HEK293T (cell line): Measurements from ENCODE around the gene SHF.
"Not testable (repeated sequence)": the region's sequence is repeated elsewhere in the genome, so short reads cannot be mapped to it uniquely, and the experiment has no call there.

ENCODE experiments used
- CTCF ChIA-PET: fragments of 350-600 bp; formaldehyde crosslinking; extraction: SDS; loops from one replicate; lab custom pipeline; 2021; ENCODE audit warnings: antibody characterized with exemption, inconsistent platforms; lab: Yijun Ruan, JAX
- POLR2A ChIA-PET: fragments of 350-600 bp; formaldehyde crosslinking; extraction: SDS; loops from one replicate; lab custom pipeline; 2020; ENCODE audit warnings: antibody characterized with exemption, inconsistent platforms; lab: Yijun Ruan, JAX
- DNase-seq: peaks from one replicate; pipeline ENCODE4 v3.0.0; 2012; ENCODE audit warnings: mixed read lengths; ENCODE audit errors: extremely low spot score
- ARNT ChIP-seq: fragments of 450-650 bp; IDR thresholded peaks from 2 replicates; pipeline ENCODE4 v1.6.1; 2017; ENCODE audit warnings: mild to moderate bottlenecking
- BHLHE40 ChIP-seq: fragments of 450-650 bp; IDR thresholded peaks from 2 replicates; pipeline ENCODE4 v1.6.1; 2016; ENCODE audit warnings: mild to moderate bottlenecking, moderate library complexity, borderline replicate concordance
- CTBP1 ChIP-seq: fragments of 450-650 bp; IDR thresholded peaks from 2 replicates; pipeline ENCODE4 v1.6.1; 2016; ENCODE audit warnings: borderline replicate concordance
- ELF4 ChIP-seq: fragments of 450-650 bp; IDR thresholded peaks from 2 replicates; pipeline ENCODE4 v1.6.1; 2017; ENCODE audit warnings: antibody characterized with exemption
- FOXA1 ChIP-seq: fragments of 450-650 bp; IDR thresholded peaks from 2 replicates; pipeline ENCODE4 v1.6.1; 2016; ENCODE audit warnings: mild to moderate bottlenecking
- FOXM1 ChIP-seq: fragments of 450-650 bp; IDR thresholded peaks from 2 replicates; pipeline ENCODE4 v1.6.1; 2017; ENCODE audit warnings: mild to moderate bottlenecking, borderline replicate concordance
- HDGF ChIP-seq: fragments of 450-650 bp; IDR thresholded peaks from 2 replicates; pipeline ENCODE4 v1.6.1; 2017; ENCODE audit warnings: antibody characterized with exemption, borderline replicate concordance
- L3MBTL2 ChIP-seq: fragments of 450-650 bp; conservative IDR thresholded peaks from 2 replicates; pipeline ENCODE4 v1.6.1; 2016; ENCODE audit warnings: mild to moderate bottlenecking
- LEF1 ChIP-seq: fragments of 450-650 bp; IDR thresholded peaks from 2 replicates; pipeline ENCODE4 v1.6.1; 2017; ENCODE audit warnings: mild to moderate bottlenecking, borderline replicate concordance
- NFRKB ChIP-seq: fragments of 450-650 bp; IDR thresholded peaks from 2 replicates; pipeline ENCODE4 v1.6.1; 2016; ENCODE audit warnings: mild to moderate bottlenecking, moderate library complexity
- SP1 ChIP-seq: fragments of 450-650 bp; IDR thresholded peaks from 2 replicates; pipeline ENCODE4 v1.6.1; 2017
- SUZ12 ChIP-seq: fragments of 450-650 bp; IDR thresholded peaks from 2 replicates; pipeline ENCODE4 v1.6.1; 2016; ENCODE audit warnings: mild to moderate bottlenecking
- TARDBP ChIP-seq: fragments of 450-650 bp; IDR thresholded peaks from 2 replicates; pipeline ENCODE4 v1.6.1; 2016
- ZNF384 ChIP-seq: fragments of 450-650 bp; IDR thresholded peaks from 2 replicates; pipeline ENCODE4 v1.6.1; 2016
- TF ChIP-seq, protein P1 (sequence below): fragments of 450-650 bp; IDR thresholded peaks from 2 replicates; pipeline ENCODE4 v1.6.1; 2016

Gene SHF, protein sequence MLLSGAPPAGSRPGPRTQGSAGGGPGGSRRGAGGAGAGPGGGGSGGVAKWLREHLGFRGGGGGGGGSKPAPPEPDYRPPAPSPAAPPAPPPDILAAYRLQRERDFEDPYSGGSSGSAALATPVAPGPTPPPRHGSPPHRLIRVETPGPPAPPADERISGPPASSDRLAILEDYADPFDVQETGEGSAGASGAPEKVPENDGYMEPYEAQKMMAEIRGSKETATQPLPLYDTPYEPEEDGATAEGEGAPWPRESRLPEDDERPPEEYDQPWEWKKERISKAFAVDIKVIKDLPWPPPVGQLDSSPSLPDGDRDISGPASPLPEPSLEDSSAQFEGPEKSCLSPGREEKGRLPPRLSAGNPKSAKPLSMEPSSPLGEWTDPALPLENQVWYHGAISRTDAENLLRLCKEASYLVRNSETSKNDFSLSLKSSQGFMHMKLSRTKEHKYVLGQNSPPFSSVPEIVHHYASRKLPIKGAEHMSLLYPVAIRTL

GRCh38 chr15:45187894-45188830 is at the start of gene SHF:
SHF (minus strand) TSS chr15:45187966; CDS start chr15:45187951, 15 bp downstream.
- POLR2A ChIA-PET = interaction anchor here (0.6 to 4.2 kb wide), 9 partner anchors 10 to 25 kb away, joined by 3 to 17 read pairs (median 5); no protein-coding TSS in a partner anchor
- TF ChIP-seq, protein P1, sequence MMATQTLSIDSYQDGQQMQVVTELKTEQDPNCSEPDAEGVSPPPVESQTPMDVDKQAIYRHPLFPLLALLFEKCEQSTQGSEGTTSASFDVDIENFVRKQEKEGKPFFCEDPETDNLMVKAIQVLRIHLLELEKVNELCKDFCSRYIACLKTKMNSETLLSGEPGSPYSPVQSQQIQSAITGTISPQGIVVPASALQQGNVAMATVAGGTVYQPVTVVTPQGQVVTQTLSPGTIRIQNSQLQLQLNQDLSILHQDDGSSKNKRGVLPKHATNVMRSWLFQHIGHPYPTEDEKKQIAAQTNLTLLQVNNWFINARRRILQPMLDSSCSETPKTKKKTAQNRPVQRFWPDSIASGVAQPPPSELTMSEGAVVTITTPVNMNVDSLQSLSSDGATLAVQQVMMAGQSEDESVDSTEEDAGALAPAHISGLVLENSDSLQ = no peak
- TF ChIP-seq ELF4 (no peak), TARDBP (no peak), HDGF (no peak), LEF1 (no peak), L3MBTL2 (no peak)
- peak; percentile 70 for DNase-seq
- CTCF ChIA-PET = no interaction called here

- DNase-seq, POLR2A ChIA-PET: not testable (repeated sequence)
- CTCF ChIA-PET = interaction anchor here (1.1 kb wide), 1 partner anchor 19 kb away, joined by 3 read pairs; no protein-coding TSS in a partner anchor
Observed at GRCh38 chr15:45236806-45237205, 49.0 kb upstream of the SHF start.

DNA sequence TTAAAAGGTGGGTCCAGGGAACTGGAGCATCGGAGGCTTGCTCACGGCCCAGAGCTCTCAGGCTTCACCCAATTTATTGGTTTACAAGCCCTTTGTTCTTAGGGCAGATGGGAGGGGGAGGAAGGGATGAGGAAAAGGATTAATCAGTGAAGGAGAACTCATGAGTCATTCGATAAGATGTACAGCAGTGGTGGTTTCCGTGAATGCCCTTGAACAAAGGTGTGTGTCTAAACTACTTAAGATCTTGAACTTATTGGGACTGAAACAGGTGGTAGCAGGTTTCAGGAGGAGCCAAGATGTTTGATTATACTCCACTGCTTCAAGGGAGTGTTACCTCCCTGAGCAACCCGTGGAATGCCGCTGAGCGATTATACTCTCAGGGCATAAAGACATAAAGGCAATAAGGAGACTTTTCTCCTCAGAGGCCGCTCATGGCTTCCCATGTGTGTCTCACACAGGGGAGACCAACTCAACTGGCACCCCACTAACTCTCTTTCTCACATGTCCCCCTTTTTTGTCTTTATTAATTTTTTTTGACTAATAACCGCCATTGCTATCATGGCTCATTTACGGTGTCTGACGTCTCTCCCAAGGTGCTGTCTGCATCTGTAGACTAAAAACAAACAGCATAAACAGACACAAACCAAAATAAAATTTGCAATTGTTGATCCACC is 46.9 kb upstream of the SHF start:
- no peak for TF ChIP-seq NFRKB
- TF ChIP-seq ELF4 = no peak
- TF ChIP-seq BHLHE40 = no peak
- no peak for TF ChIP-seq LEF1
- TF ChIP-seq FOXM1 = no peak
- TF ChIP-seq FOXA1 = no peak
- no peak for TF ChIP-seq ARNT
- TF ChIP-seq, protein P1 = no peak
- TF ChIP-seq TARDBP = no peak
- ChIA-PET POLR2A (no interaction called here), CTCF (interaction anchor here (1.0 kb wide), 1 partner anchor 10 kb away, joined by 4 read pairs; no protein-coding TSS in a partner anchor)
- no peak for DNase-seq

GRCh38 chr15:45231864-45232562 is 44.2 kb upstream of the SHF start:
- ChIA-PET POLR2A (no interaction called here), CTCF (no interaction called here)
- no peak for TF ChIP-seq ELF4
- TF ChIP-seq, protein P1 = no peak
- no peak for DNase-seq

GRCh38 chr15:45231132-45231531 is 43.4 kb upstream of the SHF start:
- ChIA-PET POLR2A (no interaction called here), CTCF (no interaction called here)
- DNase-seq = no peak
- TF ChIP-seq SP1 (no peak), CTBP1 (no peak), BHLHE40 (no peak), ELF4 (no peak), NFRKB (no peak), LEF1 (no peak), TARDBP (no peak)

DNA sequence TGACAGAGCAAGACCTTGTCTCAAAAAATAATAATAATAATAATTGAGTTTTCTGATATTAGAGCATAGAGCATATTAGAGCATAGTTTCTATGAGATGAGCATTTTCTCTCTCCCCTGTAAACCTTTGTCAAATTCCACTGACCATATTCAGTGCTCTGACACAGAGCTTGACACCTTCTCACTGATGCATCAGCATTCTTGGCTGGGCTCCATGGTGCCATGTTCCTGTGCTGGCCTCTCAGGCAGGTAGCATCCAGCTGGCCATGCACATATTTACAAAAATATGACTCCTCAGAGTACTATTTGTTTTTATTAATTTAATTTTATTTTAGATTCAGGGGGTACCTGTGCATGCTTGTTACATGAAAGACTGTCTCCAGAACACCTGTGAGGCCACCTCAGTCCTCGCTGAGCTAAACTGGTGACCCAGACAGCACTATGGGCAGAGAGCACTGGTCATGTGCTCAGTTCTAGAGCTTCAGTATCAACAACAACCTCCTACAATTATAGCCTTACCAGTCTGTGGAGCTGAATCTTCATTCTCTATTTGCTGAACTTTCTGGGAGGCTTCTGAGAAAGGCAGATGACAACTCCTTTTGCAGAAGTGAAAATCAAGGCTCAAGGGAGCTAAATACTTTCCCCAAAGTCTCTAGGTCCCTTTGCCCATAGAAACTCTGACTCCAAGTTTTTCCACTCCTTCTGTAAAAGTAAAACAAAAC is 42.6 kb upstream of the SHF start:
- ChIA-PET CTCF (no interaction called here), POLR2A (no interaction called here)
- TF ChIP-seq TARDBP = no peak
- no peak for TF ChIP-seq SUZ12
- TF ChIP-seq FOXA1 = no peak
- TF ChIP-seq BHLHE40 = no peak
- TF ChIP-seq L3MBTL2 = no peak
- no peak for TF ChIP-seq NFRKB
- TF ChIP-seq ARNT = no peak
- TF ChIP-seq ZNF384 = no peak
- TF ChIP-seq HDGF = no peak
- DNase-seq = no peak
